Measurements from ENCODE around the gene SCAND1. TPM values are rescaled to one million over a fixed set of nuclear protein-coding genes. Genes with fewer than 3 reads are reported as not detected.

Gene SCAND1
- total RNA-seq, 1 donor from 2014 or later: 6.4 TPM

DNA sequence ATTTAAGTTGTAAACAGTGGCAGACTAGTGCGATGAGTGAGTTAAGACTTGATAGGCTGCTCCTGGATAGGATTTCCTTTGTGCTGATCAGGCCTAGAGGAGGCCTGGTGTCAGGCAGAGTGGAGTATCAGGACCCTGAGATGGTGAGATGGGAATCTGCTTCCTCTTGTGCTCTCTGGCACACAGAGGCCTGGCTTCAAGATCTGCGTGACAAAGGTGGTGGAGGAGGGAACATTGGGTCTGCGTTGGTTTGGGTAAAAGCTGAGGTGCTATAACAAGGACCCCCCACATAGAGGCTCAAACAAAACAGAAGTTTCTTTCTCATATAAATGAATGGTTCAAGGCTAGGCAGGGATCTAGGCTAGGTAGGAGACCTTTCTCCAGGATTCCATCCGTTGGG, 20.3 kb downstream of the SCAND1 start:
- Mint-ChIP-seq H3K9me3 (no peaks in the 10 kb centered on the region), H3K27me3 (ENCODE audit: insufficient read depth, low read depth) (no peaks in the 10 kb centered on the region)
- H3K4me2 ChIP-seq: no peak overlapping the region

DNA sequence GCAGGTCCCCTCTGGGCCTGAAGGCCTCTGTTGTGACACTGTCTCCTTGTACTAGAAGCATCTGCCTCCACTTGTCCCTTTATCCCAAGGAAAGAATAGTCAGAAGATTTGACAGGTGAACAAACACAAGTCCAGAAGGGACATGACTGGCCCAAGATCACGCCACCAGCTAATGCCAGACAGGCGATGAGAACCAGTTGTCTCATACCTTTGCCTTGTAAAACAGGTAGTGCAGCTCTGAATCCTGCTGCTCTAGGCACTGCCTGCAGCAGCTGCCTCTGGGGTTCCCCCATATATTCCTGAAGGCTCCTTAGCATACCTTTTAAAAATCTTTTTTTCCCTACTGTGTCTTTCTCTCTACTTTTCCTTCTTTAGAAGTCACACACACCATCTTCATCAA, 25.0 kb downstream of the SCAND1 start:
- no peaks in the 10 kb centered on the region for H3K27me3 Mint-ChIP-seq (ENCODE audit: insufficient read depth, low read depth)
- H3K4me3 Mint-ChIP-seq: no peak overlapping the region
- peaks cover 6% of the 10 kb centered on the region for H4K20me1 ChIP-seq (ENCODE audit: low read depth)
- H3K9me3 Mint-ChIP-seq: no peaks in the 10 kb centered on the region
- H3K27ac ChIP-seq: no peak overlapping the region
- no peaks in the 10 kb centered on the region for H3K27me3 ChIP-seq
- H3F3A ChIP-seq (ENCODE audit: low read depth): no peaks in the 10 kb centered on the region
- TF ChIP-seq, protein P1, sequence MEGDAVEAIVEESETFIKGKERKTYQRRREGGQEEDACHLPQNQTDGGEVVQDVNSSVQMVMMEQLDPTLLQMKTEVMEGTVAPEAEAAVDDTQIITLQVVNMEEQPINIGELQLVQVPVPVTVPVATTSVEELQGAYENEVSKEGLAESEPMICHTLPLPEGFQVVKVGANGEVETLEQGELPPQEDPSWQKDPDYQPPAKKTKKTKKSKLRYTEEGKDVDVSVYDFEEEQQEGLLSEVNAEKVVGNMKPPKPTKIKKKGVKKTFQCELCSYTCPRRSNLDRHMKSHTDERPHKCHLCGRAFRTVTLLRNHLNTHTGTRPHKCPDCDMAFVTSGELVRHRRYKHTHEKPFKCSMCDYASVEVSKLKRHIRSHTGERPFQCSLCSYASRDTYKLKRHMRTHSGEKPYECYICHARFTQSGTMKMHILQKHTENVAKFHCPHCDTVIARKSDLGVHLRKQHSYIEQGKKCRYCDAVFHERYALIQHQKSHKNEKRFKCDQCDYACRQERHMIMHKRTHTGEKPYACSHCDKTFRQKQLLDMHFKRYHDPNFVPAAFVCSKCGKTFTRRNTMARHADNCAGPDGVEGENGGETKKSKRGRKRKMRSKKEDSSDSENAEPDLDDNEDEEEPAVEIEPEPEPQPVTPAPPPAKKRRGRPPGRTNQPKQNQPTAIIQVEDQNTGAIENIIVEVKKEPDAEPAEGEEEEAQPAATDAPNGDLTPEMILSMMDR (IDR thresholded peaks at IDR 0.05): no peak
- TF ChIP-seq EZH2phosphoT487 (IDR thresholded peaks at IDR 0.05): no peak
- TF ChIP-seq EZH2 (IDR thresholded peaks at IDR 0.05): no peak
- H3K9ac ChIP-seq: no peak overlapping the region
- H3K9me3 ChIP-seq (ENCODE audit: low read depth): no peaks in the 10 kb centered on the region
- H3K4me2 ChIP-seq: no peak overlapping the region
- peaks cover 3% of the 10 kb centered on the region for H3K4me1 ChIP-seq
- peaks cover 18% of the 10 kb centered on the region for H3K36me3 Mint-ChIP-seq
- no peak overlapping the region for H3K27ac Mint-ChIP-seq
- no peak for DNase-seq (ENCODE audit: low spot score)
- no peak overlapping the region for H3K4me3 ChIP-seq
- H3K79me2 ChIP-seq (ENCODE audit: low read depth): no peaks in the 10 kb centered on the region
- no peaks in the 10 kb centered on the region for H3K36me3 ChIP-seq
- no peak overlapping the region for H2AFZ ChIP-seq (replicated peaks)
- peaks cover 3% of the 10 kb centered on the region for H3K4me1 Mint-ChIP-seq

More for the DNA sequence above, 20.3 kb downstream of the SCAND1 start:
- Histone ChIP-seq H3K9ac (no peak overlapping the region), H3K36me3 (no peaks in the 10 kb centered on the region), H3F3A (ENCODE audit: low read depth) (no peaks in the 10 kb centered on the region), H2AFZ (replicated peaks) (no peak overlapping the region), H3K79me2 (ENCODE audit: low read depth) (peaks cover 8% of the 10 kb centered on the region), H3K27me3 (no peaks in the 10 kb centered on the region), H3K27ac (no peak overlapping the region), H3K4me3 (no peak overlapping the region), H3K4me1 (peaks cover 5% of the 10 kb centered on the region), H3K9me3 (ENCODE audit: low read depth) (no peaks in the 10 kb centered on the region), H4K20me1 (ENCODE audit: low read depth) (peaks cover 10% of the 10 kb centered on the region)
- Mint-ChIP-seq H3K27ac (no peak overlapping the region), H3K4me3 (no peak overlapping the region), H3K36me3 (peaks cover 22% of the 10 kb centered on the region), H3K4me1 (peaks cover 10% of the 10 kb centered on the region)
- TF ChIP-seq EZH2 (IDR thresholded peaks at IDR 0.05) (no peak), EZH2phosphoT487 (IDR thresholded peaks at IDR 0.05) (no peak)
- TF ChIP-seq, protein P1 (IDR thresholded peaks at IDR 0.05): no peak
- no peak for DNase-seq (ENCODE audit: low spot score)

DNA sequence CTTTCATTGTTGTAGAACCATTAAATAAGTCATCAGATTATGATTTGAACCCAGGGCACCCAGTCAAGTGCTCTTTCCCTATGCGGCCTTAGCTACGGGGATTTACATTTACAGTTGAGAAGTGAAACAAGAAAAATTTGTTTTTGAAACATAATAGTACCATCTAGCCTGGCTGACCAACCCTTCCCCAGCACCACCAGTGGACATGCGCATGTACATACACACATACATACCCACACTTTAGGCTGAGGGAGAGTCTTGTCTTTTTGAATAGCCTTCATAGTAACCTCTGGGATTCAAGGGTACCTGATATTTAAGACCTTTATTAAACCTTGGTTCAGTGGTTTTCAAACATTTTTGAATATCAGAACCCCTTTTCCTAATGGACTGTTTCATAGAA, 33.8 kb downstream of the SCAND1 start:
- no peak overlapping the region for H3K4me3 ChIP-seq
- DNase-seq (ENCODE audit: low spot score): no peak
- H3F3A ChIP-seq (ENCODE audit: low read depth): no peaks in the 10 kb centered on the region
- H3K9ac ChIP-seq: no peak overlapping the region
- no peaks in the 10 kb centered on the region for H3K27me3 Mint-ChIP-seq (ENCODE audit: insufficient read depth, low read depth)
- peaks cover 4% of the 10 kb centered on the region for H3K36me3 Mint-ChIP-seq
- no peaks in the 10 kb centered on the region for H3K36me3 ChIP-seq
- no peaks in the 10 kb centered on the region for H3K9me3 ChIP-seq (ENCODE audit: low read depth)
- no peak overlapping the region for H3K27ac ChIP-seq
- no peak overlapping the region for H2AFZ ChIP-seq (replicated peaks)
- peaks cover 3% of the 10 kb centered on the region for H4K20me1 ChIP-seq (ENCODE audit: low read depth)
- no peak overlapping the region for H3K4me2 ChIP-seq
- no peaks in the 10 kb centered on the region for H3K79me2 ChIP-seq (ENCODE audit: low read depth)
- H3K27me3 ChIP-seq: no peaks in the 10 kb centered on the region
- no peak for TF ChIP-seq EZH2 (IDR thresholded peaks at IDR 0.05)
- TF ChIP-seq EZH2phosphoT487 (IDR thresholded peaks at IDR 0.05): no peak
- TF ChIP-seq, protein P1 (IDR thresholded peaks at IDR 0.05): no peak
- no peaks in the 10 kb centered on the region for H3K4me1 ChIP-seq
- no peak overlapping the region for H3K4me3 Mint-ChIP-seq
- no peak overlapping the region for H3K27ac Mint-ChIP-seq
- no peaks in the 10 kb centered on the region for H3K9me3 Mint-ChIP-seq
- no peaks in the 10 kb centered on the region for H3K4me1 Mint-ChIP-seq
